ENCODE results near the gene UBE2I.

The UBE2I gene

GRCh38 chr16:1311738-1312466 lies 2.5 kb downstream of the UBE2I start:
- no peak overlapping the region for H3K18ac ChIP-seq (ENCODE audit: low read length)
- no peak overlapping the region for H2BK15ac ChIP-seq (ENCODE audit: low read length)
- H3K27ac ChIP-seq (replicated peaks; ENCODE audit: low read length) = no peak overlapping the region
- peak overlapping the region; percentile 88 for H3K9ac ChIP-seq (ENCODE audit: low read depth, low read length, poor library complexity)
- H2BK120ac ChIP-seq (ENCODE audit: low read depth, low read length) = no peak overlapping the region
- peak overlapping the region; percentile 81 for H3K4me2 ChIP-seq (ENCODE audit: insufficient read depth, low read length, poor library complexity, severe bottlenecking)
- no peak overlapping the region for H4K91ac ChIP-seq (ENCODE audit: low read depth, low read length, poor library complexity)
- H3K14ac ChIP-seq (ENCODE audit: low read length) = peak overlapping the region; percentile 61
- no CpG with 5 or more reads among the region's 35 CpGs for WGBS, 2 donors (ENCODE audit: extremely low coverage in 2 of 2, insufficient read length in 2 of 2, insufficient replicate concordance in 1 of 2)
- no peaks in the 10 kb centered on the region for H3K9me3 ChIP-seq (replicated peaks in 1 of 2; ENCODE audit: control insufficient read depth in 2 of 2, insufficient read depth in 1 of 2, low read depth in 1 of 2, low read length in 2 of 2)
- H2AK5ac ChIP-seq (ENCODE audit: low read depth, low read length) = no peak overlapping the region
- peak overlapping the region; percentile 17 for H4K8ac ChIP-seq (ENCODE audit: low read depth, low read length)
- peaks cover 42 to 66% of the 10 kb centered on the region in 2 donors for H3K36me3 ChIP-seq (replicated peaks in 1 of 2; ENCODE audit: control insufficient read depth in 2 of 2, insufficient read depth in 2 of 2, low read length in 2 of 2)
- H3K4ac ChIP-seq (ENCODE audit: low read length) = no peak overlapping the region
- H2AFZ ChIP-seq (ENCODE audit: low read length) = no peak overlapping the region
- DNase-seq (ENCODE audit: low spot score) = no peak
- peak overlapping the region; percentile 85 for H3K23ac ChIP-seq (ENCODE audit: low read depth, low read length, poor library complexity)
- peaks cover 12 to 13% of the 10 kb centered on the region in 2 donors for H3K4me1 ChIP-seq (ENCODE audit: control insufficient read depth in 2 of 2, insufficient read depth in 1 of 2, low read depth in 1 of 2, low read length in 2 of 2)
- peak overlapping the region; percentile 35 for H2BK5ac ChIP-seq (ENCODE audit: low read length)
- H2BK12ac ChIP-seq (ENCODE audit: low read length) = peak overlapping the region; percentile 30
- no peaks in the 10 kb centered on the region for H3K27me3 ChIP-seq (ENCODE audit: control insufficient read depth in 3 of 3, insufficient read depth in 3 of 3, low read depth in 1 of 3, low read length in 3 of 3)
- peak overlapping the region; percentile 96 to 99 for H3K4me3 ChIP-seq (ENCODE audit: low read length in 2 of 2)
- H3K79me1 ChIP-seq (ENCODE audit: low read depth, low read length) = peaks cover 30% of the 10 kb centered on the region

- Histone ChIP-seq H2BK5ac (ENCODE audit: low read length) (no peak overlapping the region), H3K14ac (ENCODE audit: low read length) (no peak overlapping the region), H3K4me2 (ENCODE audit: insufficient read depth, low read length, poor library complexity, severe bottlenecking) (no peak overlapping the region), H3K9ac (ENCODE audit: low read depth, low read length, poor library complexity) (no peak overlapping the region), H2BK12ac (ENCODE audit: low read length) (no peak overlapping the region), H3K27ac (replicated peaks; ENCODE audit: low read length) (no peak overlapping the region), H3K79me1 (ENCODE audit: low read depth, low read length) (peaks cover 34% of the 10 kb centered on the region), H2AFZ (ENCODE audit: low read length) (no peak overlapping the region), H3K9me3 (replicated peaks in 1 of 2; ENCODE audit: control insufficient read depth in 2 of 2, insufficient read depth in 1 of 2, low read depth in 1 of 2, low read length in 2 of 2) (no peaks in the 10 kb centered on the region), H3K27me3 (ENCODE audit: control insufficient read depth in 3 of 3, insufficient read depth in 3 of 3, low read depth in 1 of 3, low read length in 3 of 3) (no peaks in the 10 kb centered on the region), H3K4me3 (ENCODE audit: low read length in 2 of 2) (no peak overlapping the region), H2AK5ac (ENCODE audit: low read depth, low read length) (no peak overlapping the region), H3K18ac (ENCODE audit: low read length) (no peak overlapping the region), H3K36me3 (replicated peaks in 1 of 2; ENCODE audit: control insufficient read depth in 2 of 2, insufficient read depth in 2 of 2, low read length in 2 of 2) (peaks cover 46 to 71% of the 10 kb centered on the region in 2 donors), H4K91ac (ENCODE audit: low read depth, low read length, poor library complexity) (no peak overlapping the region), H3K23ac (ENCODE audit: low read depth, low read length, poor library complexity) (no peak overlapping the region), H2BK120ac (ENCODE audit: low read depth, low read length) (no peak overlapping the region), H2BK15ac (ENCODE audit: low read length) (no peak overlapping the region), H3K4ac (ENCODE audit: low read length) (no peak overlapping the region), H4K8ac (ENCODE audit: low read depth, low read length) (no peak overlapping the region), H3K4me1 (ENCODE audit: control insufficient read depth in 2 of 2, insufficient read depth in 1 of 2, low read depth in 1 of 2, low read length in 2 of 2) (peaks cover 12 to 13% of the 10 kb centered on the region in 2 donors)
- no peak for DNase-seq (ENCODE audit: low spot score)
- no CpG with 5 or more reads among the region's 16 CpGs for WGBS, 2 donors (ENCODE audit: extremely low coverage in 2 of 2, insufficient read length in 2 of 2, insufficient replicate concordance in 1 of 2)
Measured at GRCh38 chr16:1312467-1312816, 3.0 kb downstream of the UBE2I start.

DNA sequence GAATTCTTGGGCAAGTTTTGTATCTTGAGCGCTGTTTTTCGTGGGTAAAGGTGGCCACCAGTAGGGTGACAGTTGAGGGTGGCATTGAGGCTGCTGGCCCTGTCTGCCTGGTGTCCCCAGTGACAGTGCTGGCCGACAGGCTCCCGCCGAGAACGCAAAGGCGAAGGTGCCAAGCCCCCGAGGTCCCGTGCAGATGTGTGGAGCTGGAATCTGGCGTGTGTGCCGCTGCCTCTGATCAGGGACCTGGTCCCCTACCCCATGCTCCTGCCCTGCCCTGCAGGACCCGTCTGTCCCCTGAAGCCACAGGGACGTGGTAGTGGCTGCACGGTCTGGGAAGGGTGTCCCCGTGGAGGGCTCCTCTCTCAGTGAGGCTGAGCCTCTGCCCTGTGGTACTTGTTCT lies 3.5 kb downstream of the UBE2I start:
- Histone ChIP-seq H3K18ac (ENCODE audit: low read length) (no peak overlapping the region), H2BK15ac (ENCODE audit: low read length) (no peak overlapping the region), H3K4ac (ENCODE audit: low read length) (no peak overlapping the region), H2BK12ac (ENCODE audit: low read length) (no peak overlapping the region), H2BK120ac (ENCODE audit: low read depth, low read length) (no peak overlapping the region), H2BK5ac (ENCODE audit: low read length) (no peak overlapping the region), H3K9me3 (replicated peaks in 1 of 2; ENCODE audit: control insufficient read depth in 2 of 2, insufficient read depth in 1 of 2, low read depth in 1 of 2, low read length in 2 of 2) (no peaks in the 10 kb centered on the region), H3K9ac (ENCODE audit: low read depth, low read length, poor library complexity) (peak overlapping the region; percentile 81), H3K4me3 (ENCODE audit: low read length in 2 of 2) (peak overlapping the region in 1 of 2 donors; percentile 49), H3K27ac (replicated peaks; ENCODE audit: low read length) (no peak overlapping the region), H4K8ac (ENCODE audit: low read depth, low read length) (peak overlapping the region; percentile 82), H3K36me3 (replicated peaks in 1 of 2; ENCODE audit: control insufficient read depth in 2 of 2, insufficient read depth in 2 of 2, low read length in 2 of 2) (peaks cover 50 to 76% of the 10 kb centered on the region in 2 donors), H3K4me2 (ENCODE audit: insufficient read depth, low read length, poor library complexity, severe bottlenecking) (no peak overlapping the region), H3K23ac (ENCODE audit: low read depth, low read length, poor library complexity) (peak overlapping the region; percentile 17), H3K27me3 (ENCODE audit: control insufficient read depth in 3 of 3, insufficient read depth in 3 of 3, low read depth in 1 of 3, low read length in 3 of 3) (no peaks in the 10 kb centered on the region), H4K91ac (ENCODE audit: low read depth, low read length, poor library complexity) (no peak overlapping the region), H2AK5ac (ENCODE audit: low read depth, low read length) (no peak overlapping the region), H3K14ac (ENCODE audit: low read length) (no peak overlapping the region), H3K4me1 (ENCODE audit: control insufficient read depth in 2 of 2, insufficient read depth in 1 of 2, low read depth in 1 of 2, low read length in 2 of 2) (peaks cover 12 to 13% of the 10 kb centered on the region in 2 donors), H2AFZ (ENCODE audit: low read length) (no peak overlapping the region), H3K79me1 (ENCODE audit: low read depth, low read length) (peaks cover 35% of the 10 kb centered on the region)
- WGBS, 2 donors (ENCODE audit: extremely low coverage in 2 of 2, insufficient read length in 2 of 2, insufficient replicate concordance in 1 of 2) = no CpG with 5 or more reads among the region's 15 CpGs
- no peak for DNase-seq (ENCODE audit: low spot score)

DNA sequence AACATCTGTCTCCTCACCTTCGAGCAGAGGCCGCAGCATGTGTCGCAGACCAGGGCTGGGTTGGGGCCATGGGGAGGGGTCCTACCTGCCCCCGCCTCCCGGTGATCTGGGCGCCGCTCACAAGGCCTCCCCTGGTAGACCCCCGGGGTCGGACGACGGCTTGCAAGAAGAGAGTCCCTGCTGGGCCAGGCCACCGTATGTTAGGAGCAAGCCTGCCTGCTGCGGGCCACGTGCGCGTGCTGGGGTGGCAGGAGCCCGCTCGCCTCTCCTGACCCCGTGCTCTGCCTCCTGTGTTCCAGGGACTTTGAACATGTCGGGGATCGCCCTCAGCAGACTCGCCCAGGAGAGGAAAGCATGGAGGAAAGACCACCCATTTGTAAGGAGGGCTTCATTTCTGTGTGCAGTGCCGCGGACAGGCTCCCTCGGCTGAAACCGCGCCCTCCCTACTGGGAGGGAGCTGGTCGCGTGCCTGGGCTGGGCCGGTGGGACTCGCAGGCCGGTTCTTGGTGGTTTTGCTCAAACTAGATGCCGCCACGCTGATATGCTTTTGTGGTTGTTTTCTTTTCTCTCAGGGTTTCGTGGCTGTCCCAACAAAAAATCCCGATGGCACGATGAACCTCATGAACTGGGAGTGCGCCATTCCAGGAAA lies 4.4 kb downstream of the UBE2I start:
- no peak overlapping the region for H2BK15ac ChIP-seq (ENCODE audit: low read length)
- no peak overlapping the region for H3K18ac ChIP-seq (ENCODE audit: low read length)
- DNase-seq (ENCODE audit: low spot score) = no peak
- H2BK5ac ChIP-seq (ENCODE audit: low read length) = no peak overlapping the region
- no peak overlapping the region for H3K4me2 ChIP-seq (ENCODE audit: insufficient read depth, low read length, poor library complexity, severe bottlenecking)
- peak overlapping the region; percentile 46 for H2AK5ac ChIP-seq (ENCODE audit: low read depth, low read length)
- H3K27me3 ChIP-seq (ENCODE audit: control insufficient read depth in 3 of 3, insufficient read depth in 3 of 3, low read depth in 1 of 3, low read length in 3 of 3) = no peaks in the 10 kb centered on the region
- H3K4me1 ChIP-seq (ENCODE audit: control insufficient read depth in 2 of 2, insufficient read depth in 1 of 2, low read depth in 1 of 2, low read length in 2 of 2) = peaks cover 11 to 13% of the 10 kb centered on the region in 2 donors
- no peak overlapping the region for H2BK120ac ChIP-seq (ENCODE audit: low read depth, low read length)
- no peak overlapping the region for H4K91ac ChIP-seq (ENCODE audit: low read depth, low read length, poor library complexity)
- H3K9ac ChIP-seq (ENCODE audit: low read depth, low read length, poor library complexity) = no peak overlapping the region
- H4K8ac ChIP-seq (ENCODE audit: low read depth, low read length) = no peak overlapping the region
- peaks cover 39% of the 10 kb centered on the region for H3K79me1 ChIP-seq (ENCODE audit: low read depth, low read length)
- no peak overlapping the region for H3K4me3 ChIP-seq (ENCODE audit: low read length in 2 of 2)
- peak overlapping the region; percentile 10 for H2BK12ac ChIP-seq (ENCODE audit: low read length)
- no peak overlapping the region for H3K27ac ChIP-seq (replicated peaks; ENCODE audit: low read length)
- no CpG with 5 or more reads among the region's 38 CpGs for WGBS, 2 donors (ENCODE audit: extremely low coverage in 2 of 2, insufficient read length in 2 of 2, insufficient replicate concordance in 1 of 2)
- H3K4ac ChIP-seq (ENCODE audit: low read length) = no peak overlapping the region
- no peak overlapping the region for H3K14ac ChIP-seq (ENCODE audit: low read length)
- H3K36me3 ChIP-seq (replicated peaks in 1 of 2; ENCODE audit: control insufficient read depth in 2 of 2, insufficient read depth in 2 of 2, low read length in 2 of 2) = peaks cover 60 to 85% of the 10 kb centered on the region in 2 donors
- no peaks in the 10 kb centered on the region for H3K9me3 ChIP-seq (replicated peaks in 1 of 2; ENCODE audit: control insufficient read depth in 2 of 2, insufficient read depth in 1 of 2, low read depth in 1 of 2, low read length in 2 of 2)
- peak overlapping the region; percentile 55 for H3K23ac ChIP-seq (ENCODE audit: low read depth, low read length, poor library complexity)
- no peak overlapping the region for H2AFZ ChIP-seq (ENCODE audit: low read length)

All from neuronal stem cell (in vitro differentiated cells).